ENCODE measurements around the gene PCIF1. TPM values are rescaled to one million over a fixed set of nuclear protein-coding genes. Genes with fewer than 3 reads are reported as not detected.

Gene PCIF1
- total and polyA plus RNA-seq, 9 of the 15 experiments (the other 6 are each of a cell fraction or from before 2014, with no cell fraction given) = 5.8 to 29.4 (median 11.3) TPM

DNA sequence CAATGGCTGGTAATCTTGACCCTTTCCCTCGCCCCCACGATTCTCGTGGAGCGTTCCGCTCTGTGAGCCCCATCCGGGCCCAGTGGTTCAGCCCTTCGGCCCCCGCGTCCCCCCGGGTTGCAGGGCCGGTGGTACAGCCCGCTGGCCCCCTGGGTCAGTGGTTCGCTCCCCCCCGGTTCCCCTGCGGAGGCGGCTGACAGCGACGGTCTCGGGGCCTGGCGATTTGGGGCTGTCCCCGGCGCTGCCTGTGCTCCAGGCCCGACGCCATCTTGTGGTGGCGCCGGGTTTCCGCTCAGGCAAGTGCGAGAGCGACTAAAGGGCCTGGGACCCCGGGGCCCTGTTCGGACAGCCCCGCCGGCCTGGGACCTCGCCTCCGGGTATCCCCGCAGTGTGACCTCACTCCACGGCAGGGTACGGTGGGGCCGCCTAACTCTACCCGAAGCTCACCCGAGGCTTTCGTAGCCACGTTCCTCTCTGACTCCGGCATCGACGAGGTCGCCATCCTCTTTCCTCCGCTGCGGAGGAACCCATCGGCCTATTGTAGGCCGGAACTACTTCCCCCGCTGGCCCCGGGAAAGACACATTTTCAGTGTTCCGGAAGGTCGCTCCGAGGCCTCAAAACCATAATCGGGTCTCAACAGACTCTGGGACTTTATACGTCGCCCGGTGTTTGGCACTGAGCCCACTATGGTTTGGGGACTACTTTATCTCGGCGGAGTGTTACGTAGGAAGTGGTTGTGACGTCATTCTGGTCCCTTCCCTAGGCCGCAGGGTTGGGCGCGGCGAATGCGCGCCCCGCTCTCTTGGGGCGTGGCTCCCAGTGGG lies 37.4 kb downstream of the PCIF1 start, which contains the start of gene ZNF335 (continued):
- TF ChIP-seq MLLT1 (IDR thresholded peaks at IDR 0.05) = peak in 1 of 2 experiments; percentile 88; a peak in 2 of 4 replicates
- TF ChIP-seq MED1 (CRISPR knock-in tag; IDR thresholded peaks at IDR 0.05; ENCODE audit: borderline replicate concordance) = no peak
- TF ChIP-seq RBM39 (optimal IDR thresholded peaks at IDR 0.05; ENCODE audit: low read depth, low read length) = peak; percentile 73
- TF ChIP-seq GABPB1 (CRISPR knock-in tag; IDR thresholded peaks at IDR 0.05) = peak; percentile 82
- no peak for TF ChIP-seq SRSF7 (optimal IDR thresholded peaks at IDR 0.05; ENCODE audit: low read depth, low read length)
- no peak for TF ChIP-seq SRSF1 (IDR thresholded peaks at IDR 0.05; ENCODE audit: low read depth, low read length)
- TF ChIP-seq, protein P1, sequence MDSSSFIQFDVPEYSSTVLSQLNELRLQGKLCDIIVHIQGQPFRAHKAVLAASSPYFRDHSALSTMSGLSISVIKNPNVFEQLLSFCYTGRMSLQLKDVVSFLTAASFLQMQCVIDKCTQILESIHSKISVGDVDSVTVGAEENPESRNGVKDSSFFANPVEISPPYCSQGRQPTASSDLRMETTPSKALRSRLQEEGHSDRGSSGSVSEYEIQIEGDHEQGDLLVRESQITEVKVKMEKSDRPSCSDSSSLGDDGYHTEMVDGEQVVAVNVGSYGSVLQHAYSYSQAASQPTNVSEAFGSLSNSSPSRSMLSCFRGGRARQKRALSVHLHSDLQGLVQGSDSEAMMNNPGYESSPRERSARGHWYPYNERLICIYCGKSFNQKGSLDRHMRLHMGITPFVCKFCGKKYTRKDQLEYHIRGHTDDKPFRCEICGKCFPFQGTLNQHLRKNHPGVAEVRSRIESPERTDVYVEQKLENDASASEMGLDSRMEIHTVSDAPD (CRISPR knock-in tag; IDR thresholded peaks at IDR 0.05) = no peak
- peak in 1 of 3 experiments; percentile 80; a peak in 2 of 6 replicates for TF ChIP-seq ZBTB11 (CRISPR knock-in tag; IDR thresholded peaks at IDR 0.05)
- no peak for TF ChIP-seq ZKSCAN1 (IDR thresholded peaks at IDR 0.05; ENCODE audit: low read depth, low read length)
- TF ChIP-seq CHD4 (IDR thresholded peaks at IDR 0.05; ENCODE audit: insufficient read depth, insufficient replicate concordance, low read depth, low read length, poor library complexity, severe bottlenecking) = no peak
- TF ChIP-seq PHB2 (IDR thresholded peaks at IDR 0.05; ENCODE audit: low read depth) = peak; percentile 46; the same call in 1 of the 2 replicates
- TF ChIP-seq RFX5 (IDR thresholded peaks at IDR 0.05; ENCODE audit: low read depth, low read length) = peak; percentile 70; the same call in 1 of the 2 replicates
- 0 out of 2 replicates have a peak, but pooled peaks have one; percentile 6 for TF ChIP-seq ZNF41 (CRISPR knock-in tag; conservative IDR thresholded peaks at IDR 0.05)
- peak; percentile 76; the same call in 1 of the 2 replicates for TF ChIP-seq GTF2E2 (tag; IDR thresholded peaks at IDR 0.05)
- TF ChIP-seq FIP1L1 (IDR thresholded peaks at IDR 0.05; ENCODE audit: low read depth, low read length, poor library complexity, severe bottlenecking) = peak; percentile 90
- peak; percentile 82 for TF ChIP-seq HDAC3 (IDR thresholded peaks at IDR 0.05; ENCODE audit: borderline replicate concordance, partially characterized antibody)
- 0 out of 2 replicates have a peak, but pooled peaks have one; percentile 28 for TF ChIP-seq ZNF384 (IDR thresholded peaks at IDR 0.05; ENCODE audit: low read depth, low read length)
- no peak for TF ChIP-seq EWSR1 (IDR thresholded peaks at IDR 0.05; ENCODE audit: borderline replicate concordance, low read depth, partially characterized antibody)

Measured in K562 (cell line).